ENCODE measurements around the gene RGS1. TPM values are rescaled to one million over a fixed set of nuclear protein-coding genes. Genes with fewer than 3 reads are reported as not detected.

The RGS1 gene
- total and polyA plus RNA-seq, 2 of the 8 experiments (the other 6 are each of a cell fraction or from before 2014, with no cell fraction given), result not detected

GRCh38 chr1:192557841-192558595, 17.6 kb upstream of the RGS1 start:
- no peak overlapping the region for H3K9ac ChIP-seq (replicated peaks in 1 of 4; ENCODE audit: extremely low read depth in 1 of 4, low read depth in 3 of 4, low read length in 3 of 4)
- TF ChIP-seq CHD1 (IDR thresholded peaks at IDR 0.05; ENCODE audit: low read depth, low read length) (no peak), YY1 (IDR thresholded peaks at IDR 0.05; ENCODE audit: low read depth, low read length) (no peak), MAX (IDR thresholded peaks at IDR 0.05) (no peak)
- H3K4me1 ChIP-seq (replicated peaks in 1 of 4; ENCODE audit: control insufficient read depth in 3 of 4, insufficient read depth in 4 of 4, low read length in 3 of 4), result no peaks in the 10 kb centered on the region
- H4K5ac ChIP-seq (ENCODE audit: insufficient read length, low read depth, low read length), result no peak overlapping the region
- ChIA-PET CTCF (ENCODE audit: partially characterized antibody) (interaction anchor here (0.9 kb wide), 1 partner anchor 252 kb away, joined by 3 read pairs; no protein-coding TSS in a partner anchor), POLR2A (ENCODE audit: partially characterized antibody) (no interaction called here)
- no peaks in the 10 kb centered on the region for H3K79me2 ChIP-seq (ENCODE audit: control insufficient read depth in 1 of 2, insufficient read depth in 2 of 2, low read length in 2 of 2)
- H3K23ac ChIP-seq (ENCODE audit: insufficient read length), result no peak overlapping the region
- H3K23me2 ChIP-seq (ENCODE audit: low read depth, low read length), result no peaks in the 10 kb centered on the region
- no peak overlapping the region for H3K56ac ChIP-seq (replicated peaks; ENCODE audit: insufficient read length, low read depth, low read length)
- no peaks in the 10 kb centered on the region for H3K36me3 ChIP-seq (ENCODE audit: control insufficient read depth in 2 of 4, insufficient read depth in 4 of 4, low read length in 3 of 4)
- H3K4ac ChIP-seq (replicated peaks; ENCODE audit: insufficient read length, low read depth, low read length), result no peak overlapping the region
- DNase-seq (ENCODE audit: low read depth in 1 of 2, low spot score in 2 of 2) (no peak), FAIRE-seq (no peak)
- no peaks in the 10 kb centered on the region for H3K27me3 ChIP-seq (replicated peaks in 1 of 4; ENCODE audit: control insufficient read depth in 3 of 4, extremely low read depth in 1 of 4, insufficient read depth in 3 of 4, low read length in 3 of 4)
- no peak overlapping the region for H4K8ac ChIP-seq (ENCODE audit: extremely low read depth, insufficient read depth, low read length)
- no peaks in the 10 kb centered on the region for H4K20me1 ChIP-seq (replicated peaks in 1 of 2; ENCODE audit: control insufficient read depth in 1 of 2, insufficient read depth in 2 of 2, low read length in 2 of 2)
- H3K14ac ChIP-seq (ENCODE audit: insufficient read length), result no peak overlapping the region
- no peak overlapping the region for H2BK120ac ChIP-seq (replicated peaks; ENCODE audit: low read depth, low read length)
- H2AK5ac ChIP-seq (ENCODE audit: low read depth, low read length), result no peak overlapping the region
- no peak overlapping the region for H2BK20ac ChIP-seq (ENCODE audit: low read length)
- no peak overlapping the region for H2BK12ac ChIP-seq (ENCODE audit: low read depth, low read length)
- WGBS, 2 experiments (ENCODE audit: extremely low coverage in 1 of 2, insufficient coverage in 1 of 2, insufficient read length in 1 of 2, insufficient replicate concordance in 2 of 2, low coverage in 1 of 2, low lambda C conversion rate in 2 of 2, missing lambda C conversion rate in 1 of 2), result 95% methylated on average over 4 of the region's 4 CpGs; no CpG with 5 or more reads in 1 of the 2 experiments
- H2BK5ac ChIP-seq (ENCODE audit: low read depth, low read length), result no peak overlapping the region
- H2AFZ ChIP-seq (ENCODE audit: low read length), result peak overlapping the region; percentile 22
- no peak overlapping the region for H3K4me3 ChIP-seq (ENCODE audit: extremely low read depth in 1 of 4, insufficient read depth in 2 of 4, low read depth in 3 of 4, low read length in 4 of 4)
- H4K91ac ChIP-seq (replicated peaks; ENCODE audit: insufficient read length, low read length), result no peak overlapping the region
- H3K9me3 ChIP-seq (ENCODE audit: insufficient read depth in 2 of 2, low read depth in 1 of 2, low read length in 1 of 2), result no peaks in the 10 kb centered on the region
- H3K79me1 ChIP-seq (ENCODE audit: low read depth, low read length), result no peaks in the 10 kb centered on the region
- H2BK15ac ChIP-seq (ENCODE audit: low read length), result no peak overlapping the region
- H3K18ac ChIP-seq (ENCODE audit: extremely low read depth, low read length), result no peak overlapping the region
- no peak overlapping the region for H3K4me2 ChIP-seq (ENCODE audit: insufficient read depth in 1 of 2, low read depth in 2 of 2, low read length in 2 of 2)
- no peak overlapping the region for H3K27ac ChIP-seq (ENCODE audit: low read depth, low read length)
